Cardiac septum (tissue), 1 donor: Measurements from ENCODE around the gene SCAND1. TPM values are rescaled to one million over a fixed set of nuclear protein-coding genes. Genes with fewer than 3 reads are reported as not detected.
"Not testable (repeated sequence)": the region's sequence is repeated elsewhere in the genome, so short reads cannot be mapped to it uniquely, and the experiment has no call there.

Source experiments
- DNase-seq: peaks from one replicate; pipeline ENCODE4 v3.0.0-alpha.2; 2020; ENCODE audit warnings: low spot score
- intact Hi-C: fragments of 100-400 bp; cut with DNase I; formaldehyde crosslinking; loops from one replicate; pipeline ENCODE4 v1.14.0; 2022
- total RNA-seq: library from RNA; stranded (reverse); fragmentation: NEBNext Ultra II Directional; extraction: Animal tissue kit (Norgen Biotek cat#: 25700); gene quantifications from one replicate; pipeline ENCODE4 v1.2.1, GENCODE V29; 2021
- donor health status: DM: no; HTN: no; CAD: no.

The SCAND1 gene
- total RNA-seq, 1 donor from 2014 or later, result 49.5 TPM

DNA sequence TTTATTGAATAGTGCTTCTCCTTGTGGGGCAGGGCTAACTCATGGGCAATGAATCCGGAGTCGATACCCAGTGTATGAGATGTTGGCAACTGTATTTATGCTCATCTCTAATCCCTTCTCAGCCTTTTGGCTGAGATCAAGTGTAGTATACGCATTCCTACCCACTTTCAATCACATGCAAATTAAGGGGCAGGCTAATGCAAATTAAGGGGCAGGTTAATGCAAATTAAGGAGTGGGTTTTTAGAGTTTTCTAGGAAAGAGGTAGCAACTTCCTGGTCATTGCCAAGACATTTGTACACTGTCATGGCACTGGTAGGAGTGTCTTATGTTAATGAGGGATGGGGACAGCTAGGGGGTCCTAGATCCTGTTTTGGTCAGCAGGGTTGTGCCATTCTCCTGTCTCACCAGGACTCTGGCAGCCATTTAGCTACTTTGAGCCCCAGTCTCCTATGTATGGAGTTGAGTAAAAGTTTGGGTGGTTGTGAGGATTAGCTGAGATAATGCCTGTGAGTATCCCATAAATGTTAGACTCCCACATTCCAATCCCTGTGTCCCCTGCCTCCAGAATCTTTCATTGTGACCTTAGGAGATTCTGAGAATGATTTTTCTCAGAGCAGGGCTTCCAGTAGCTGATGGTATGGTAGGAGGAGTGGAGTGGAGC is 13.8 kb upstream of the SCAND1 start, which contains the start of gene CNBD2:
CNBD2 (plus strand) TSS at position 612 of the 662 bp plus-strand sequence. CDS start 173 bp downstream, outside the sequence.
- intact Hi-C loops, result no loop called here
- no peak for DNase-seq

DNA sequence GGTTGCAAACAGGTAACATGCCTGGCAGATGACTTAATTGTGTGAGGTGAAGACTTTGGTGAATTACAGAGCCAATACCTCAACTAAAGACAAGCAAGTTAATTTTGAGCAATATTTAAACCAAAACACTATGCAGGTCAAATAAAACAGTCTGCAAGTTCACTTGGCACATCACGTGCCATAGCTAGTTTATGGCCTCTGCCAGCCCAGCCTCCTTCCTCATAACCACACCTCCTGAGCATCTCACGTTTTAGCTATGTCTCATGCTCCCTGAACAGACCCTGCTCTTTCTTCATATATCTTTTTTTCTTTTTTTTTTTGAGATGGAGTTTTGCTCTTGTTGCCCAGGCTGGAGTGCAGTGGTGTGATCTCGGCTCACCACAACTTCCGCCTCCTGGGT is 9.6 kb upstream of the SCAND1 start:
- intact Hi-C loops, result no loop called here
- DNase-seq, result no peak

DNA sequence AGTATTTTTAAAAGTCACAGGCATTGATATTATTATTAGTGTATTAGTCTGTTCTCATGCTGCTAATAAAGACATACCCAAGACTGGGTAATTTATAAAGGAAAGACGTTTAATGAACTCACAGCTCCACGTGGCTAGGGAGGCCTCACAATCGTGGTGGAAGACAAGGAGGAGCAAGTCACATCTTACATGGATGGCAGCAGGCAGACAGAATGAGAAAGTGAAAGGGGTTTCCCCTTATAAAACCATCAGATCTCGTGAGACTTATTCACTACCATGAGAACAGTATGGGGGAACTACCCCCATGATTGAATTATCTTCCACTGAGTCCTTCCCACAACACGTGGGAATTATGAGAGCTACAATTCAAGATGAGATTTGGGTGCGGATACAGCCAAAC is 5.0 kb upstream of the SCAND1 start:
- not testable (repeated sequence) for DNase-seq
- intact Hi-C loops, result loop anchor here (10.0 kb wide), 1 partner anchor 184 kb away; the partner anchor contains the start of gene PHF20

GRCh38 chr20:35956616-35957015 is 2.3 kb upstream of the SCAND1 start:
- intact Hi-C loops, result loop anchor here (10.0 kb wide), 1 partner anchor 182 kb away; the partner anchor contains the start of gene PHF20
- no peak for DNase-seq

- intact Hi-C loops, result loop anchor here (10.0 kb wide), 1 partner anchor 180 kb away; the partner anchor contains the start of gene PHF20
- DNase-seq, result no peak
These were observed 577 bp upstream of the SCAND1 start for GRCh38 chr20:35954907-35955251.

GRCh38 chr20:35953387-35954199 is 709 bp downstream of the SCAND1 start:
- intact Hi-C loops, result loop anchor here (10.0 kb wide), 1 partner anchor 179 kb away; the partner anchor contains the start of gene PHF20
- DNase-seq, result peak; percentile 78

DNA sequence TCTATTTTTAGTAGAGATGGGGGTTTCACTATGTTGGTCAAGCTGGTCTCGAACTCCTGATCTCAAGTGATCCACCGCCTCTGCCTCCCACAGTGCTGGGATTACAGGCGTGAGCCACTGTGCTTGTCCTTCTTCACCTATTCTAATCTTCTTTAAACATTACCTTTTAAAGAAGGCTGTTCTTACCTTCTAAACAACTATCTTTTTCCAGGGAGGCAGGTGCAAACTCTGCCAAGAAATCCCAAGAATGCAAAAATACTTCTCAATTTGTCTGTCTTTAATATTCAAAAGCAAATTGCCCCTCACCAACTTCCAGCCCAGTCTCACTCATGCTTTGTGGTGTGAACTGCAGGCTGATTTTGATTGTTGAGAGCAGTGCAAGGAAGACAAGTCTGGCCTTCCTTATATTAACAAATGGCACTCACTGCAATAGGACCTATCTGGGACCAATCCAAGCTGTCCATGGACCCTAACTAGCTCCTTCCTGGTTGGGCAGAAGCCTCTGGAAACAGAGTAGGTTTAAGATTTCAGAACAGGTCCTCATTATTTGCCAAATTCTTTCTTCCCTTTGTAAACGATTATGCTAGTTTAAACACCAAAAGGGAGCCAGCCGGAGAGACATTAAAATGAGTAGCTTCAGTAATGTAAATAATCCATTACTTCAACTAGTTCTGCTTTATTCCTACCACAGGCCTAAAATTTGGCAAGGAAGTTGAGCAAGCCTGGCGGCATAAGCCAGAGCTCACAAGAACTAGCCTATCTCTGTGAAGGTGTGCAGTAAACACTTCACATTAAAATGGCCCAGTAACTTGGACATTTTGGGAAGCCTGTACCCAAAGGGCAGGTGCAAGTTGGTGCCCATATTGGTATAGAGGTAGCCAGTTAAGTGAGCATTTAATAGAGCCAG is 1.6 kb downstream of the SCAND1 start:
- intact Hi-C loops, result loop anchor here (10.0 kb wide), 1 partner anchor 178 kb away; the partner anchor contains the start of gene PHF20

GRCh38 chr20:35952080-35952479 is 2.2 kb downstream of the SCAND1 start:
- not testable (repeated sequence) for DNase-seq
- intact Hi-C loops, result loop anchor here (10.0 kb wide), 1 partner anchor 177 kb away; the partner anchor contains the start of gene PHF20

More for the DNA sequence above, 1.6 kb downstream of the SCAND1 start:
- no peak for DNase-seq

GRCh38 chr20:35950093-35950492 is 4.2 kb downstream of the SCAND1 start:
- no peak for DNase-seq
- intact Hi-C loops, result loop anchor here (10.0 kb wide), 1 partner anchor 175 kb away; the partner anchor contains the start of gene PHF20

DNA sequence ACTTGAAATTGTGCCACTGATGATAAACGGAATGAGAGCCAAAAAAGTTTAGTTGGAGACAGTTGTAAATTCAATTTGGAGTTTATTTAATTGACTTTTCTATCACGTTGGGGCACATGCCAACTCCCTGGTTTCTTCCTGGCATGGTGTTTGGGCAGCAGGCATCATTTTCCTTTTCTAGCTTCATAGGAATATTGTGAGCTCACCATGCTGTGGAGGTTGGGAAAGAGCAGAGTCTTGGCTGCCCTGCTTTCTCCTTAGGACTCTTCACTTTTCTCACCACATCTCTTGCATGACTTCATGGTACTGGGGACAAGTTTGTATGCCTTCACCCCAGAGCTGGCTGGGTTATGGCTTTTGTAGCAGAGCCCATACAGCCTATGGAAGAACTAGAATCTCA is 6.4 kb downstream of the SCAND1 start:
- intact Hi-C loops, result no loop called here
- no peak for DNase-seq

GRCh38 chr20:35947489-35947888 is 6.8 kb downstream of the SCAND1 start:
- no peak for DNase-seq
- intact Hi-C loops, result no loop called here

GRCh38 chr20:35942243-35942642 is 12.1 kb downstream of the SCAND1 start:
- DNase-seq, result no peak
- intact Hi-C loops, result no loop called here

DNA sequence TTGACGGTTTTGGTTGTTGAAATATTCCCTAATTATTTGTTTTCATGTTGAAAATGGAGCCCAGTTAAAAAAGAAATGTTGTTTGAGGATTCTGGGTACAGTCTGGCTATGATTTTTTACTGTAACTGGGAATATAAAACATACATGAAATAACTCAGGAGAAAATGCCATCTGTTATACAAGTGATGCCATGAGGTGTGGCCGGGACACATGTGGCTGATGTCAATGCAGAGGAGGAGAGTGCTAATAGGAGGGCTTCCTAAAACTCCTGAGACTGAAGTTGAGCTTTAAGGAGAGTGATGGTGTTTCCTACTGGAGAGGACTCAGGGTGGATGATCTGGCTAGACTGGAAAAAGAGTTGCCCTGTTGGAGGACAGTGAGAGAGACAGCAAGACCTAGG is 12.7 kb downstream of the SCAND1 start:
- intact Hi-C loops, result no loop called here
- DNase-seq, result no peak

DNA sequence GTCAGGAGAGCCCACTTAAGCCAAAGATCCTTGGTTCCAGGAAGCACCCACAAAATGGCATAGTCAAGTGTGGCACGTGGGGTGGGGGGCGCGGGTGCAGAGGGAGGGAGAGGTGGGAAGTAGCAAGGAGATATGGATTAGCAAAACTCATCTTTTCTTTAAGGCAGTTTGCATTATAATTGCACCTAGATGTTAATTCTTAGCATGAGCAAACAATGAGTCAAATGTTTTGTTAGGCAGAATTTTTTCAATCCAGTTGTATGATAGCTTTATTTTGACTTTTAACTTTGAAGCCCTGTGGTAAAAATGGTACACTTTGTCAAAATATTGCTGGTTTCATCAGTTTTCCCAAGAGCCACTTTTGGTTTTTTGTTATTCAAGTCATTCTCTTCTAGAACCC is 15.0 kb downstream of the SCAND1 start:
- intact Hi-C loops, result no loop called here
- DNase-seq, result no peak

DNA sequence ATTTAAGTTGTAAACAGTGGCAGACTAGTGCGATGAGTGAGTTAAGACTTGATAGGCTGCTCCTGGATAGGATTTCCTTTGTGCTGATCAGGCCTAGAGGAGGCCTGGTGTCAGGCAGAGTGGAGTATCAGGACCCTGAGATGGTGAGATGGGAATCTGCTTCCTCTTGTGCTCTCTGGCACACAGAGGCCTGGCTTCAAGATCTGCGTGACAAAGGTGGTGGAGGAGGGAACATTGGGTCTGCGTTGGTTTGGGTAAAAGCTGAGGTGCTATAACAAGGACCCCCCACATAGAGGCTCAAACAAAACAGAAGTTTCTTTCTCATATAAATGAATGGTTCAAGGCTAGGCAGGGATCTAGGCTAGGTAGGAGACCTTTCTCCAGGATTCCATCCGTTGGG is 20.3 kb downstream of the SCAND1 start:
- DNase-seq, result no peak
- intact Hi-C loops, result no loop called here

GRCh38 chr20:35929301-35929700 is 25.0 kb downstream of the SCAND1 start:
- DNase-seq, result no peak
- intact Hi-C loops, result no loop called here

DNA sequence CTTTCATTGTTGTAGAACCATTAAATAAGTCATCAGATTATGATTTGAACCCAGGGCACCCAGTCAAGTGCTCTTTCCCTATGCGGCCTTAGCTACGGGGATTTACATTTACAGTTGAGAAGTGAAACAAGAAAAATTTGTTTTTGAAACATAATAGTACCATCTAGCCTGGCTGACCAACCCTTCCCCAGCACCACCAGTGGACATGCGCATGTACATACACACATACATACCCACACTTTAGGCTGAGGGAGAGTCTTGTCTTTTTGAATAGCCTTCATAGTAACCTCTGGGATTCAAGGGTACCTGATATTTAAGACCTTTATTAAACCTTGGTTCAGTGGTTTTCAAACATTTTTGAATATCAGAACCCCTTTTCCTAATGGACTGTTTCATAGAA is 33.8 kb downstream of the SCAND1 start:
- intact Hi-C loops, result no loop called here
- no peak for DNase-seq

GRCh38 chr20:35918021-35918420 is 36.3 kb downstream of the SCAND1 start:
- no peak for DNase-seq
- intact Hi-C loops, result no loop called here

DNA sequence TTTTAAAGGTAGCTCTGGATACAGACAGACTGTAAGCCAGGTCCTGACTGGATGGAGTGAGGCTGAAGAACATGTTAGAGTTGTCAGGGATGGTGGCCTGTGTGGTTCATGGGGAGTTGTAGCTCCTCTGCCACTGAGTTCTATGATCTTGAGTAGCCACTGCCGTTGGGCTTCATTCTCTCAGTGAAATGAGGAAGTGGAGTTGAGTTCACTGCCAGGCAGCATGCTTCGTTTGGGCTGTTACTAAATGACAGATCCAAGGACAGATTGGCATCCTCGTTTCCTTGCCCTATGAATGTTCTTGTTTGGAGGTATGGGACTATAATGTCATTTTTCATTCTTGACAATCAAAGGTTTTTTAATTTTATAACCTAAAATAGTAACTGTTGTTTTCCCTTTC is 37.2 kb downstream of the SCAND1 start:
- intact Hi-C loops, result no loop called here

GRCh38 chr20:35912881-35913280 is 41.4 kb downstream of the SCAND1 start:
- intact Hi-C loops, result no loop called here
- no peak for DNase-seq

More for the DNA sequence above, 37.2 kb downstream of the SCAND1 start:
- DNase-seq, result no peak
